Upper lobe of left lung (tissue), 4 donors: Measurements from ENCODE around the gene AKT1.

ENCODE experiments used
- EP300 ChIP-seq, 4 donors: sonication (generic); formaldehyde crosslinking; IDR thresholded peaks; one replicate each; pipeline ENCODE4 v1.5.1; 2017; ENCODE audit warnings: antibody characterized with exemption in 4 of 4, control low read depth in 2 of 4
- POLR2A ChIP-seq, 4 donors: fragments of 450-650 bp; IDR thresholded peaks; one replicate each; pipeline ENCODE4 v1.5.1; 2016 to 2017; ENCODE audit warnings: antibody characterized with exemption in 4 of 4, mild to moderate bottlenecking in 2 of 4
- POLR2AphosphoS5 ChIP-seq, 2 donors: sonication (generic); formaldehyde crosslinking; IDR thresholded peaks; one replicate each; pipeline ENCODE4 v1.5.1; 2017; ENCODE audit warnings: antibody characterized with exemption in 2 of 2
- TF ChIP-seq, protein P1 (sequence below), 6 experiments: fragments of 450-650 bp in 4 of 6; fragments of 200-600 bp in 2 of 6; sonication (generic) in 2 of 6; IDR thresholded peaks; one replicate each; pipeline ENCODE4 v1.5.1; 2016 to 2019; ENCODE audit warnings: antibody characterized with exemption in 6 of 6

DNA sequence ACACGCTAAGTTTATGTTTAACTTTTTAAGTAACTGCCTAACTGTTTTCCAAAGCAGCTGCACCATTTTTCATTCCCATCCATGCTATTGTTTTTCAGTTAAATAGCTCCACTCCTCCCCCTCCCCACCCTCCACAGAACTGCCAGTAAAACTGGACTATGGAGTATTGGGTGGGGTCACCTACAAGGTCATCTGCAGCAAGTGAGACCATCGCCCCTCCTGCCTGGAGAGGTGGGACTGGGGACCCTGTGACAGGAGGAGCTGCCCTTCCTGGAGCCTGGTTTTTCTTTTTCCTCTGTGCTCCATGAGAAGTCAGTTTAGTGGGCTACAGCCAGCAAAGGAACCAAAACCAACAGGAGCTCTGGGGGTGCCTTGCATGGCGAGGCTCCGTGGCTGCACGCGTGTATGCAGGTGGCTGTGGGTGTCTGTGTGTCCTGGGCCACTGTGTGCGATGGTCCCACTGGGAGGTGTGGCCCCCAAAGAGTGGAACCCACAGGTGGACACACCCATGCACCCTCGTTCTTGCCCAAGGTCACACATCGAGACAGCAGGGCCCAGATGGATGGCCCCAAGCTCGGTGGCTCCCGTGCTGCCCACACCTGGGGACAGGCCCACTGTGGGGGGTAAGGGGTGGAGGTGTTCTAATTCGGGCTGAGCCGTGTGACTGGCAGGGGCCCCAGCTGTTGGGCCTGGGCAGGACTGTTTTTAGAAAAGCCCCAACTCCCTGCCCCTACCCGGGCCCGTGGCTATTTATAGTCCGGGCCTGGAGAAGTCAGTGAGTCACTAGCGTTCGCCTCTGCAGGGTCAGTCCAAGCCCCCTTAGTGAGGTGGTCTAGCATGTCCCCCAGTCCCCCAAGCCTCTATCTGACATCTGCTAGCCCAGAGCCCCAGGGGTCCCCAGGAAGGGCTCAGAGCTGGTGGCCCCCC lies 73.8 kb downstream of the AKT1 start:
- TF ChIP-seq POLR2A (IDR thresholded peaks at IDR 0.05) (no peak), EP300 (IDR thresholded peaks at IDR 0.05) (no peak), POLR2AphosphoS5 (IDR thresholded peaks at IDR 0.05) (no peak)
- TF ChIP-seq, protein P1, sequence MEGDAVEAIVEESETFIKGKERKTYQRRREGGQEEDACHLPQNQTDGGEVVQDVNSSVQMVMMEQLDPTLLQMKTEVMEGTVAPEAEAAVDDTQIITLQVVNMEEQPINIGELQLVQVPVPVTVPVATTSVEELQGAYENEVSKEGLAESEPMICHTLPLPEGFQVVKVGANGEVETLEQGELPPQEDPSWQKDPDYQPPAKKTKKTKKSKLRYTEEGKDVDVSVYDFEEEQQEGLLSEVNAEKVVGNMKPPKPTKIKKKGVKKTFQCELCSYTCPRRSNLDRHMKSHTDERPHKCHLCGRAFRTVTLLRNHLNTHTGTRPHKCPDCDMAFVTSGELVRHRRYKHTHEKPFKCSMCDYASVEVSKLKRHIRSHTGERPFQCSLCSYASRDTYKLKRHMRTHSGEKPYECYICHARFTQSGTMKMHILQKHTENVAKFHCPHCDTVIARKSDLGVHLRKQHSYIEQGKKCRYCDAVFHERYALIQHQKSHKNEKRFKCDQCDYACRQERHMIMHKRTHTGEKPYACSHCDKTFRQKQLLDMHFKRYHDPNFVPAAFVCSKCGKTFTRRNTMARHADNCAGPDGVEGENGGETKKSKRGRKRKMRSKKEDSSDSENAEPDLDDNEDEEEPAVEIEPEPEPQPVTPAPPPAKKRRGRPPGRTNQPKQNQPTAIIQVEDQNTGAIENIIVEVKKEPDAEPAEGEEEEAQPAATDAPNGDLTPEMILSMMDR (IDR thresholded peaks at IDR 0.05): no peak
